H7 (cell line): ENCODE data around the gene DGKD. TPM values are rescaled to one million over a fixed set of nuclear protein-coding genes. Genes with fewer than 3 reads are reported as not detected.

ENCODE experiments used
- DNase-seq: peaks from one replicate; pipeline ENCODE4 v3.0.0; 2012
- H3K27me3 ChIP-seq: 2 replicates; pipeline ENCODE4 v1.6.0; 2011; ENCODE audit warnings: mild to moderate bottlenecking, low read length; ENCODE audit not compliant: control insufficient read depth, insufficient read depth
- H3K36me3 ChIP-seq: replicated peaks from 2 replicates; pipeline ENCODE4 v1.5.1; 2011; ENCODE audit warnings: low read length; ENCODE audit not compliant: control insufficient read depth, insufficient read depth
- H3K4me3 ChIP-seq: 2 replicates; pipeline ENCODE4 v1.5.1; 2011; ENCODE audit warnings: low read depth, mild to moderate bottlenecking, control low read depth, low read length, moderate library complexity; ENCODE audit not compliant: insufficient read depth
- total RNA-seq: library from RNA; depleted of rRNA; stranded (reverse); fragments of >200 nt; shearing (Covaris generic); gene quantifications from 2 replicates; pipeline ENCODE4 v1.2.3, GENCODE V29; 2014; rRNA removed

DGKD gene, protein sequence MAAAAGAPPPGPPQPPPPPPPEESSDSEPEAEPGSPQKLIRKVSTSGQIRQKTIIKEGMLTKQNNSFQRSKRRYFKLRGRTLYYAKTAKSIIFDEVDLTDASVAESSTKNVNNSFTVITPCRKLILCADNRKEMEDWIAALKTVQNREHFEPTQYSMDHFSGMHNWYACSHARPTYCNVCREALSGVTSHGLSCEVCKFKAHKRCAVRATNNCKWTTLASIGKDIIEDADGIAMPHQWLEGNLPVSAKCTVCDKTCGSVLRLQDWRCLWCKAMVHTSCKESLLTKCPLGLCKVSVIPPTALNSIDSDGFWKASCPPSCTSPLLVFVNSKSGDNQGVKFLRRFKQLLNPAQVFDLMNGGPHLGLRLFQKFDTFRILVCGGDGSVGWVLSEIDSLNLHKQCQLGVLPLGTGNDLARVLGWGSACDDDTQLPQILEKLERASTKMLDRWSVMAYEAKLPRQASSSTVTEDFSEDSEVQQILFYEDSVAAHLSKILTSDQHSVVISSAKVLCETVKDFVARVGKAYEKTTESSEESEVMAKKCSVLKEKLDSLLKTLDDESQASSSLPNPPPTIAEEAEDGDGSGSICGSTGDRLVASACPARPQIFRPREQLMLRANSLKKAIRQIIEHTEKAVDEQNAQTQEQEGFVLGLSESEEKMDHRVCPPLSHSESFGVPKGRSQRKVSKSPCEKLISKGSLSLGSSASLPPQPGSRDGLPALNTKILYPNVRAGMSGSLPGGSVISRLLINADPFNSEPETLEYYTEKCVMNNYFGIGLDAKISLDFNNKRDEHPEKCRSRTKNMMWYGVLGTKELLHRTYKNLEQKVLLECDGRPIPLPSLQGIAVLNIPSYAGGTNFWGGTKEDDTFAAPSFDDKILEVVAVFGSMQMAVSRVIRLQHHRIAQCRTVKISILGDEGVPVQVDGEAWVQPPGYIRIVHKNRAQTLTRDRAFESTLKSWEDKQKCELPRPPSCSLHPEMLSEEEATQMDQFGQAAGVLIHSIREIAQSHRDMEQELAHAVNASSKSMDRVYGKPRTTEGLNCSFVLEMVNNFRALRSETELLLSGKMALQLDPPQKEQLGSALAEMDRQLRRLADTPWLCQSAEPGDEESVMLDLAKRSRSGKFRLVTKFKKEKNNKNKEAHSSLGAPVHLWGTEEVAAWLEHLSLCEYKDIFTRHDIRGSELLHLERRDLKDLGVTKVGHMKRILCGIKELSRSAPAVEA
- 10.3 and 15.9 TPM in 2 replicates for total RNA-seq

- H3K4me3 ChIP-seq, result peak within 1 kb of the TSS; percentile 76
- DNase-seq, result peak; percentile 99
- no peaks in the 10 kb centered on the region for H3K36me3 ChIP-seq
- H3K27me3 ChIP-seq, result peaks cover 21% of the 10 kb centered on the region
Measured at GRCh38 chr2:233353769-233354499, at the start of gene DGKD. Gene DGKD (plus strand): TSS chr2:233354494. CDS start chr2:233354519, 25 bp downstream.

GRCh38 chr2:233307565-233307964, 46.7 kb upstream of the DGKD start, which contains the start of gene SAG:
Gene SAG (plus strand): TSS chr2:233307816. CDS start chr2:233309190, 1,374 bp downstream.
- Histone ChIP-seq H3K36me3 (no peaks in the 10 kb centered on the region), H3K27me3 (no peaks in the 10 kb centered on the region), H3K4me3 (no peak within 1 kb of the TSS)
- DNase-seq, result no peak

- Histone ChIP-seq H3K36me3 (no peaks in the 10 kb centered on the region), H3K4me3 (no peak overlapping the region), H3K27me3 (no peaks in the 10 kb centered on the region)
- no peak for DNase-seq
Measured at GRCh38 chr2:233311241-233311926, 42.9 kb upstream of the DGKD start.

DNA sequence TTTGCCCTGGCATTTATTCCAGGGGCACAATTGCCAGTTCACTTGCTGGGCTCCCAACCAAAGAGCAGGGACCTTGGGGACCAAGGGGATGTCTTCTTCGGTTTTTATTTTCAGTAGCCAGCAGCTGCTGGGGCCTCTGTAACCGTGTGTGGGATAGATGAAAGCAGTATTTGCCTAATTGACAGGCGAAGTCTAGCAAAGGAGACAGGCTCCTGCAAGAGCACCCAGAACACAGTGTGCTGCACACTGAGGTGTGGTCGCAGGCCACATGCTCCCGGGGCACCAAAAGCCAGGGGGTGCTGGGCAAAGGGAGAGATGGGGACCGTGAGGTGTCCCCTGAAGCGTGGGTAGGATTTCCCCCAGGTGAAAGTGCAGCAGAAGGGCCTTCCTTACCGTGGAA, 41.4 kb upstream of the DGKD start:
- no peak for DNase-seq
- no peaks in the 10 kb centered on the region for H3K36me3 ChIP-seq
- no peak overlapping the region for H3K4me3 ChIP-seq
- H3K27me3 ChIP-seq, result no peaks in the 10 kb centered on the region

- DNase-seq, result no peak
- Histone ChIP-seq H3K27me3 (no peaks in the 10 kb centered on the region; the same call in 1 of the 2 replicates), H3K36me3 (no peaks in the 10 kb centered on the region), H3K4me3 (no peak overlapping the region)
Measured at GRCh38 chr2:233314180-233314925, 39.9 kb upstream of the DGKD start.

DNA sequence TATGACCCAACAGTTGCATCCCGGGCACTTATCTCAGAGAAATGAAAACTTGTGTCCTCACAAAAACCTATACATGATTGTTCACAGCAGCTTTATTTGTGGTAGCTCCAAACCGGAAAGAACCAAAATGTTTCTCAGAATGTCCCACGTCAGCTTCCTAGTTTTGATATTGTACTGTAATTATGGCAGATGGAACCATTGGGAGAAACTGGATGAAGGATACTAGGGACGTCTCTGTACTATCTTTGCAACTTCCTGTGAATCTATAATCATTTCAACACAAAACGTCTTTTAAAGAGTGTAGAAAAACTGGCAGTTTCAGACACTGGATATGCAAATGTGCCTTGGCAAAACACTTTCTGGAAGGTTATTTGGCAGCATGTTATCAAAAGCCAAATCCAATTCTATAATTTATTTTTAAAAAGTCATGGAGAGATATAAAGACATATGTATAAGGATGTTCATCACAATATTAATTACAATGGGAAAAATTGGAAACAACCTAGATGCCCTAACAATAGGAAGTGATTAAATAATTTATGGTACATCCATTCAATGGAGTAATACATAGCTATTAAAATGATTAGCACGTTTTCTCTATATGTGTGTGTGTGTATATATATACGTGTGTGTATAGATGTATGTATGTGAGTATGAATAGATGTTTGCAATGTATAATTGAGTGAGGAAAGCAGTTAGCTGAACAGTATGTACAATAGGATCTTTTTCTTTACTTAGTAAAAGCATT, 36.9 kb upstream of the DGKD start:
- Histone ChIP-seq H3K36me3 (no peaks in the 10 kb centered on the region), H3K4me3 (no peak overlapping the region), H3K27me3 (no peaks in the 10 kb centered on the region; the same call in 1 of the 2 replicates)
- no peak for DNase-seq

- Histone ChIP-seq H3K27me3 (no peaks in the 10 kb centered on the region; the same call in 1 of the 2 replicates), H3K4me3 (no peak overlapping the region), H3K36me3 (no peaks in the 10 kb centered on the region)
- DNase-seq, result no peak
Measured at GRCh38 chr2:233319256-233319655, 35.0 kb upstream of the DGKD start.

DNA sequence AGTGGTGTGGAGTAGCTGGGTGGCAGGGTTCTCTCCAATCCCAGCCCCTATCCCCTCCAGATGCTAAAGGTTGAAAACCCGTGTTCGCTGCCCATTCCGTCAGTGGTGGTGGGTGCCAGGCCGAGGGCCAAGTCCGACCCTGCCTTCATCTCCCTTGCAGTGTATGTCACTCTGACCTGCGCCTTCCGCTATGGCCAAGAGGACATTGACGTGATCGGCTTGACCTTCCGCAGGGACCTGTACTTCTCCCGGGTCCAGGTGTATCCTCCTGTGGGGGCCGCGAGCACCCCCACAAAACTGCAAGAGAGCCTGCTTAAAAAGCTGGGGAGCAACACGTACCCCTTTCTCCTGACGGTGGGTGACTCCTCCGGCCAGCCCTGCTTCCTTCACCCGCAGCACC, 33.8 kb upstream of the DGKD start:
- H3K27me3 ChIP-seq, result no peaks in the 10 kb centered on the region; the same call in 1 of the 2 replicates
- H3K36me3 ChIP-seq, result no peaks in the 10 kb centered on the region
- DNase-seq, result no peak
- H3K4me3 ChIP-seq, result no peak overlapping the region

DNA sequence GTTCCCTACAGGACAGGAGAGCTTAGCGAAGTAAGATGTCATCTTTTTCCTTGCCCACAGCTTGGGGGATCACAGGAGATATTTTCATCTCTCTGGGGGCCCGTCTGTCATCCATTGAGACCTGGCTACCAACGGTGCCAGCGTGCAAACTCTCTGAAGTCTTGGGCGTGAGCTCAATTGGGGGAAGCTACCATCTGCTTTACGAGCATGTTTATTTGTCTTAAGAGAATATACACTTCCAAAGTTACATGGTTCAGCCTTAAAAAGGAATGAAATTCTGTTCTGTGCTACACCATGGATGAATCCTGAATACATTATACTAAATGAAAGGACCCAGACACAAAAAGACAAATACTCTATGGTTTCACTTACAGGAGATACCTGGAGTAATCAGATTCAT, 33.1 kb upstream of the DGKD start:
- Histone ChIP-seq H3K27me3 (no peaks in the 10 kb centered on the region; the same call in 1 of the 2 replicates), H3K4me3 (no peak overlapping the region), H3K36me3 (no peaks in the 10 kb centered on the region)
- DNase-seq, result no peak

- no peaks in the 10 kb centered on the region for H3K36me3 ChIP-seq
- H3K27me3 ChIP-seq, result peaks cover 2% of the 10 kb centered on the region; the same call in 1 of the 2 replicates
- no peak overlapping the region for H3K4me3 ChIP-seq
- no peak for DNase-seq
Measured at GRCh38 chr2:233323851-233324250, 30.4 kb upstream of the DGKD start.

- no peaks in the 10 kb centered on the region for H3K36me3 ChIP-seq
- H3K27me3 ChIP-seq, result peaks cover 2% of the 10 kb centered on the region; the same call in 1 of the 2 replicates
- H3K4me3 ChIP-seq, result no peak overlapping the region
- no peak for DNase-seq
Measured at GRCh38 chr2:233325256-233325655, 29.0 kb upstream of the DGKD start.

- Histone ChIP-seq H3K36me3 (no peaks in the 10 kb centered on the region), H3K4me3 (no peak overlapping the region), H3K27me3 (peaks cover 2% of the 10 kb centered on the region; the same call in 1 of the 2 replicates)
- DNase-seq, result no peak
Measured at GRCh38 chr2:233325814-233326213, 28.5 kb upstream of the DGKD start.
